H9 (cell line): ENCODE results near the gene TBCK. TPM values are rescaled to one million over a fixed set of nuclear protein-coding genes. Genes with fewer than 3 reads are reported as not detected.

Experiments used
- DNase-seq: peaks from one replicate; pipeline ENCODE4 v3.0.0-alpha.2; 2017
- H2AFZ ChIP-seq: one replicate; pipeline ENCODE4 v1.6.1; 2013; ENCODE audit warnings: mild to moderate bottlenecking, low read length, control low read depth, moderate library complexity
- H2AK5ac ChIP-seq: 2 replicates; pipeline ENCODE4 v1.6.1; 2013; ENCODE audit warnings: low read length, control low read depth, mixed read lengths; ENCODE audit not compliant: insufficient read length
- H2BK120ac ChIP-seq: one replicate; pipeline ENCODE4 v1.6.1; 2013; ENCODE audit warnings: low read depth, mild to moderate bottlenecking, low read length, control low read depth, inconsistent platforms; ENCODE audit not compliant: poor library complexity, severe bottlenecking
- H2BK12ac ChIP-seq: 2 replicates; pipeline ENCODE4 v1.6.1; 2013; ENCODE audit warnings: low read length, control low read depth, mixed read lengths, low read depth; ENCODE audit not compliant: insufficient read length
- H2BK15ac ChIP-seq: 2 replicates; pipeline ENCODE4 v1.6.1; 2013; ENCODE audit warnings: low read depth, low read length, control low read depth
- H2BK20ac ChIP-seq: one replicate; pipeline ENCODE4 v1.6.1; 2013; ENCODE audit warnings: low read depth, mild to moderate bottlenecking, low read length, control low read depth, inconsistent platforms; ENCODE audit not compliant: poor library complexity, severe bottlenecking
- H2BK5ac ChIP-seq: 2 replicates; pipeline ENCODE4 v1.6.1; 2013; ENCODE audit warnings: low read length, control low read depth, mixed read lengths; ENCODE audit not compliant: insufficient read length
- H3K14ac ChIP-seq: 2 replicates; pipeline ENCODE4 v1.6.1; 2013; ENCODE audit warnings: low read length, control low read depth; ENCODE audit not compliant: insufficient read depth
- H3K18ac ChIP-seq: 2 replicates; pipeline ENCODE4 v1.6.1; 2013; ENCODE audit warnings: low read depth, mild to moderate bottlenecking, mixed read lengths, low read length, control low read depth; ENCODE audit not compliant: insufficient read length
- H3K23ac ChIP-seq: 2 replicates; pipeline ENCODE4 v1.6.1; 2013; ENCODE audit warnings: low read length, control low read depth, mixed read lengths, low read depth; ENCODE audit not compliant: insufficient read length
- H3K23me2 ChIP-seq: 2 replicates; pipeline ENCODE4 v1.6.1; 2013; ENCODE audit warnings: low read depth, mild to moderate bottlenecking, mixed read lengths, low read length, control low read depth; ENCODE audit not compliant: insufficient read length, poor library complexity, severe bottlenecking
- H3K27ac ChIP-seq: 2 replicates; pipeline ENCODE4 v1.5.1; 2013; ENCODE audit warnings: low read length, control low read depth, mixed read lengths, low read depth; ENCODE audit not compliant: insufficient read length
- H3K27me3 ChIP-seq: 2 replicates; pipeline ENCODE4 v1.6.1; 2013; ENCODE audit warnings: low read length, control low read depth, inconsistent platforms; ENCODE audit not compliant: insufficient read depth
- H3K4ac ChIP-seq: 2 replicates; pipeline ENCODE4 v1.6.1; 2013; ENCODE audit warnings: low read depth, mild to moderate bottlenecking, control low read depth, inconsistent platforms, low read length, moderate library complexity
- H3K4me1 ChIP-seq: 2 replicates; pipeline ENCODE4 v1.6.1; 2013; ENCODE audit warnings: low read length, control low read depth, inconsistent platforms; ENCODE audit not compliant: insufficient read depth
- H3K4me2 ChIP-seq: 2 replicates; pipeline ENCODE4 v1.6.1; 2013; ENCODE audit warnings: low read length, control low read depth, mixed read lengths; ENCODE audit not compliant: insufficient read length, insufficient read depth
- H3K56ac ChIP-seq: 2 replicates; pipeline ENCODE4 v1.6.1; 2013; ENCODE audit warnings: low read depth, mild to moderate bottlenecking, mixed read lengths, low read length, control low read depth; ENCODE audit not compliant: insufficient read length
- H3K79me1 ChIP-seq: 2 replicates; pipeline ENCODE4 v1.6.1; 2013; ENCODE audit warnings: low read depth, mild to moderate bottlenecking, moderate library complexity, low read length, control low read depth, inconsistent platforms; ENCODE audit not compliant: insufficient read depth, poor library complexity, severe bottlenecking
- H3K79me2 ChIP-seq: 2 replicates; pipeline ENCODE4 v1.6.1; 2013; ENCODE audit warnings: low read length, control low read depth, inconsistent platforms; ENCODE audit not compliant: insufficient read depth
- H3K9ac ChIP-seq: 2 replicates; pipeline ENCODE4 v1.6.1; 2013; ENCODE audit warnings: low read length, control low read depth, mixed read lengths; ENCODE audit not compliant: insufficient read length; ENCODE audit errors: extremely low read depth
- H3K9me3 ChIP-seq: one replicate; pipeline ENCODE4 v1.6.1; 2013; ENCODE audit warnings: low read depth, low read length, inconsistent platforms; ENCODE audit not compliant: control insufficient read depth
- H3T11ph ChIP-seq: one replicate; pipeline ENCODE4 v1.6.1; 2013; ENCODE audit warnings: mild to moderate bottlenecking, low read length, control low read depth, inconsistent platforms
- H4K20me1 ChIP-seq: one replicate; pipeline ENCODE4 v1.6.1; 2013; ENCODE audit not compliant: control insufficient read depth, insufficient read length, insufficient read depth
- H4K5ac ChIP-seq: 2 replicates; pipeline ENCODE4 v1.6.1; 2013; ENCODE audit warnings: low read depth, mild to moderate bottlenecking, mixed read lengths, low read length, control low read depth; ENCODE audit not compliant: insufficient read length
- H4K8ac ChIP-seq: replicated peaks from 2 replicates; pipeline ENCODE4 v1.6.1; 2013; ENCODE audit warnings: low read length, control low read depth, mixed read lengths, low read depth; ENCODE audit not compliant: insufficient read length
- H4K91ac ChIP-seq: 2 replicates; pipeline ENCODE4 v1.6.1; 2013; ENCODE audit warnings: low read depth, mild to moderate bottlenecking, moderate library complexity, mixed read lengths, low read length, control low read depth; ENCODE audit not compliant: insufficient read length
- H3K27ac Mint-ChIP-seq, 3 experiments: 2 replicates in 2 of 3; 3 replicates in 1 of 3; pipeline ENCODE4 v1.8.0; 2020 to 2021; ENCODE audit warnings: mixed read lengths in 3 of 3, mild to moderate bottlenecking in 1 of 3, moderate library complexity in 1 of 3
- H3K27me3 Mint-ChIP-seq: 2 replicates; pipeline ENCODE4 v1.8.0; 2021; ENCODE audit warnings: low read depth, mild to moderate bottlenecking, moderate library complexity, mixed read lengths
- H3K36me3 Mint-ChIP-seq, 3 experiments: 2 replicates in 2 of 3; 3 replicates in 1 of 3; pipeline ENCODE4 v1.8.0; 2020 to 2021; ENCODE audit warnings: low read depth in 3 of 3, mixed read lengths in 3 of 3; ENCODE audit not compliant: insufficient read depth in 1 of 3
- H3K4me1 Mint-ChIP-seq, 2 experiments: 2 replicates each; pipeline ENCODE4 v1.8.0; 2020; ENCODE audit warnings: mixed read lengths in 2 of 2
- H3K4me3 Mint-ChIP-seq, 2 experiments: 2 replicates in 1 of 2; 3 replicates in 1 of 2; pipeline ENCODE4 v1.8.0; 2020 to 2021; ENCODE audit warnings: mild to moderate bottlenecking in 2 of 2, mixed read lengths in 2 of 2, moderate library complexity in 1 of 2
- H3K9me3 Mint-ChIP-seq, 2 experiments: 2 replicates in 1 of 2; 3 replicates in 1 of 2; pipeline ENCODE4 v1.8.0; 2020; ENCODE audit warnings: mild to moderate bottlenecking in 2 of 2, mixed read lengths in 2 of 2, moderate library complexity in 1 of 2
- CTCF ChIP-seq: fragments of 200-600 bp; sonication (generic); conservative IDR thresholded peaks from 3 replicates; pipeline ENCODE4 v1.8.0; 2021; ENCODE audit warnings: antibody characterized with exemption, mild to moderate bottlenecking
- WGBS: extraction: QIAGEN DNeasy Blood & Tissue Kit; methylation state at CpG from one replicate; pipeline ENCODE4 v1.1.7; 2013; ENCODE audit warnings: missing lambda C conversion rate, low lambda C conversion rate, mixed read lengths; ENCODE audit not compliant: insufficient read length; ENCODE audit errors: extremely low coverage; 5-methylcytosine and 5-hydroxymethylcytosine counted together
- total RNA-seq: library from RNA; stranded (reverse); gene quantifications from 2 replicates; pipeline ENCODE4 v1.2.1, GENCODE V29; 2021

The TBCK gene
- total RNA-seq, 1 experiment from 2014 or later: 22.1 TPM

DNA sequence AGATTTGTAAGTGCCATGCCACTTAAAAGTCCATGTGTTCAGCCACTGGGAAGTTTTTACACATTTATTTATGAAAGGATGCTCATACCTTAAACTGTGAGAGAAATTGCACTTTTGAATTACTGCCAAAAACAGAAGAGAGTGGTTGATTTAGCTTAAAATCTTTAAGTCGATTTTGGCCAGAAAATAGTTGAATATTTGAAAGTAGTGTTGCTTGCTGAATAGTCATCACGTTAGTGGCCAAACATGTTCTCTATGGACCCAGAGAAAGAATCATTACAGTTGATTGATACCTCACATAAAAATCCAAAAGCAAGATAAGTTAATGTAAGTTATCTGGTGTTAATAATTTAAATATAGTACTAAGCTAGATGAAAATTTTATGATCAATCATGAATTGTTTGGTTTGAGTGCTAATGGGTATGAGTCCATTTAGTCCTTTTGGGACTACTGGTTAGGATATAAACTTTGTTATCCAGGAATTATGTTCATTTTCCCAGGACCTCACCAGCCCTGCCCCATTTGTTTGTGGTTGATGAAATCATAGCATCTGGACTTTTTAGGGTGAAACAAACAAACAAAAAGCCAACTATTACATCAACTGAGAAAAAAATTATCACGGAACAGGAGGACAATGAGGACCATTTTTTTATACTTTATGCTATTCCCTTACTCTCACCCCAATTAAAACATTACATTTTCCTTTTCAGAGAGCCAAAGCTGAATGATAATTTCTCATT, 46.2 kb upstream of the TBCK start:
- no peak overlapping the region for H3K18ac ChIP-seq
- no peaks in the 10 kb centered on the region for H3K9me3 ChIP-seq
- no peaks in the 10 kb centered on the region for H3K27me3 ChIP-seq
- H3K56ac ChIP-seq: no peak overlapping the region
- H3K9me3 Mint-ChIP-seq: no peaks in the 10 kb centered on the region
- no peak overlapping the region for H4K91ac ChIP-seq
- no peaks in the 10 kb centered on the region for H3K79me2 ChIP-seq
- WGBS: no CpG with 5 or more reads among the region's 3 CpGs
- H2BK12ac ChIP-seq: no peak overlapping the region
- no peak overlapping the region for H3K9ac ChIP-seq
- no peaks in the 10 kb centered on the region for H4K20me1 ChIP-seq
- H2BK15ac ChIP-seq: no peak overlapping the region
- no peak overlapping the region for H4K5ac ChIP-seq
- no peaks in the 10 kb centered on the region for H3K27me3 Mint-ChIP-seq
- no peaks in the 10 kb centered on the region for H3K4me1 ChIP-seq
- no peak overlapping the region for H3K4me2 ChIP-seq
- H3K36me3 Mint-ChIP-seq: no peaks in the 10 kb centered on the region
- no peak overlapping the region for H4K8ac ChIP-seq
- no peak overlapping the region for H3K27ac ChIP-seq
- H3K14ac ChIP-seq: no peak overlapping the region
- H2BK20ac ChIP-seq: no peak overlapping the region
- no peak overlapping the region for H3K23ac ChIP-seq
- no peak for DNase-seq
- TF ChIP-seq CTCF: no peak
- H3K23me2 ChIP-seq: no peaks in the 10 kb centered on the region
- no peak overlapping the region for H3K4ac ChIP-seq
- H3K27ac Mint-ChIP-seq: no peak overlapping the region
- no peak overlapping the region for H2BK120ac ChIP-seq
- H3K79me1 ChIP-seq: no peaks in the 10 kb centered on the region
- H3K4me1 Mint-ChIP-seq: peaks cover 0 to 4% of the 10 kb centered on the region in 2 experiments; a peak in 2 of 4 replicates
- no peak overlapping the region for H2BK5ac ChIP-seq
- H3K4me3 Mint-ChIP-seq: no peak overlapping the region
- no peak overlapping the region for H2AK5ac ChIP-seq
- no peak overlapping the region for H2AFZ ChIP-seq
- no peak overlapping the region for H3T11ph ChIP-seq
